GM12874 (cell line): Measurements from ENCODE around the gene SF3A2.

ENCODE experiments used
- CTCF ChIP-seq: IDR thresholded peaks from 2 replicates; pipeline ENCODE4 v1.5.1; 2011; ENCODE audit warnings: low read depth, mild to moderate bottlenecking, control low read depth, low read length, moderate library complexity; ENCODE audit not compliant: insufficient read depth

Gene SF3A2

GRCh38 chr19:2234996-2235380 is 1.6 kb upstream of the SF3A2 start:
- TF ChIP-seq CTCF = no peak

GRCh38 chr19:2235381-2236063 is 1.1 kb upstream of the SF3A2 start:
- TF ChIP-seq CTCF = no peak

DNA sequence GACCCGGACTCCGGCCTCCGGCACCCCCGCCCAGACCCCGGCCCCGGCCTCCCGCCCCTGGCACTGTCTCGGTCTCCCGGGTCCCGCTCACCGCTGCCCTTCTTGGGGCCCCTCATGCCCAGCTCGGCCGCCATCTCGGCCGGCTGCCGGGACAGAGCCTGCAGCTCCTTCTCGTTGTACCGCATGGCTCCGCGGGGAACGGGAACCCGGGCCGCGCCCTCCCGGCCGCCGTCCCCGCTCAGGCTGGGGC is 635 bp upstream of the SF3A2 start:
- no peak for TF ChIP-seq CTCF

DNA sequence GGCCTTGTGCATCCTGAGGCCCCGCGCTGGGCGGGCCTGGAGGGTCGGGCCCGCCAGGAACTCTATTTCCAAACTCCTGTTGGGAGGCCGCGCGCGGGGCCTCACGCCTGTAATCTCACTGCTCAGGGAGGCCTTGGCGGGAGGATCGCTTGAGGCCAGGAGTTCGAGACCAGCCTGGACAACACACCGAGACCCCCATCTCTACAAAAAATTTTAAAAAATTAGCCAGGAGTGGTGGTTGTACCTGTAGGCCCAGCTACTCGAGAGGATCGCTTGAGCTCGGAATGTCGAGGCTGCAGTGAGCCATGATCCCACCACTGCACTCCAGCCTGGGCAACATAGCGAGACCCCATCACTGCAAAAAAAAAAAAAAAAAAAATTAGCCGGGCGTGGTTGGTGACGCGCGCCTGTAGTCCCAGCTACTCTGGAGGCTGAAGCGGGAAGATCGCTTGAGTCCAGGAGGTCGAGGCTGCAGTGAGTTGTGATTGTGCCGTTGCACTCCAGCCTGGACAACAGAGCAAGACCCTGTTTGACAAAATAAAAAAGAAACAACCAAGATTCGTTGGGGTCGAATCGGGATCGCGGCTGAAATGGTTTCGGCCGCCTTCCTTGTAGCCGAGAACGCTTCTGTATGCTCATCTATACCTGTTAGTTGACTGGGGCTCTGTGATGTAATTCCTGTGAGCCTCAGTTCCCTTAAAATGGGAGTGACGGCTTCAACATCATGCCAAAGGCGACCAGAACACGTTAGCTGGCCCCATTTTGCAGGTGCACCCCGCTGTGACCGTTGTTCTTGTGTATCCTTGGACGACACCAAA is 636 bp downstream of the SF3A2 start:
- TF ChIP-seq CTCF = no peak

- no peak for TF ChIP-seq CTCF
Measured at GRCh38 chr19:2237869-2238153, 1.2 kb downstream of the SF3A2 start.

- TF ChIP-seq CTCF = no peak
Measured at GRCh38 chr19:2239173-2239572, 2.5 kb downstream of the SF3A2 start.

DNA sequence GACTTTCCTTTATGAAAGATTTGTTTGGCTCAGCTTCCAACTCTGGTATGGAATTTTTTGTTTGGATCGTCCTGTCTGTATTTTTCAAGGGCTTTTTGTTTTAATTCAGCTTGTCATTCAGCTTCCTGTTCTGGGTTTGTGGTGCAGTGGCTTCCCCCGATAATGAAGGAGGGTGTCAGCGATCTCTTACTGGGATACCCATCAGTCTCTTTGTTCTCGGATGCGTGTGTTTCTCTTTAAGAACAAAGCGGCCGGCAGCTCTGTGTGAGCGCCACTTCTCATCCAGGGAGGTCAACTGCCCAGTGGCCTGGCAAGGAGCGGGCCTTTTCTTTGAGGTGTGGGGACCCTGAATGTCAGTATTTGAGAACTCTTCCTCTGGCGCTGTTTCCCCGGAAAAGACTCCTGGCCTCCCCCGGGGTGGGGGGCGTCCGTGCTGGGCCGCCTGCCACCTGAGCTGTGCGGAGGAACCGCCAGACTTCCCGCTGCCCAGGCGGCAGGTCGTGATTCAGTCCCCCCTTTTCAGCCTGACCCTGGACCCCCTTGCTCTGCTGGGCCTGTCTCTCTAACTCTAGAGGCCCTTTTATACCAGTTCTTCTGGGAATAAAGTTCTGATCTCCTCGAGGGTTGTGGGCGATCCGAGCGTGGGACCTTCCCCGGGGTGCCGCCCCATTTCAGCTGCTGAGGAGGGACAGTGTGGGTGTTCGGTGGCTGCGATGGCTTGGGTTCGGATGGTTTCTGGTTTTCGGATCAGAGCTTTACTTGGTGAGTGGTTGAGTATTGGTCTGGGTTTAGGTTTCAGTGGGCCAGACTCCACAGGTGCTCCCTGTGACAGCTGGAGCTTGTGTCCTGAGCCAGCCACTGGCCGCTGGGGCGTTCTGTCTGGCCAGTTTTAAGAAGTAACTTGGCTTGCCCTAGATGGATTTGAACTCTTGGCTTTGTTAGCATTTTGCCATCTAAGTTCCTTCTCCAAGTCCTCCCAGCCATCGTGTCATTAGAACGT is 3.4 kb downstream of the SF3A2 start:
- TF ChIP-seq CTCF = no peak
